ENCODE data around the gene PBXIP1.
"Not testable (repeated sequence)": the region's sequence is repeated elsewhere in the genome, so short reads cannot be mapped to it uniquely, and the experiment has no call there.

The PBXIP1 gene

GRCh38 chr1:154911691-154912550 lies 44.0 kb downstream of the PBXIP1 start:
- H3K4me3 ChIP-seq (replicated peaks; ENCODE audit: low read depth, low read length), result no peak overlapping the region
- DNase-seq (ENCODE audit: extremely low read depth, low read depth), result no peak
- TF ChIP-seq, protein P1, sequence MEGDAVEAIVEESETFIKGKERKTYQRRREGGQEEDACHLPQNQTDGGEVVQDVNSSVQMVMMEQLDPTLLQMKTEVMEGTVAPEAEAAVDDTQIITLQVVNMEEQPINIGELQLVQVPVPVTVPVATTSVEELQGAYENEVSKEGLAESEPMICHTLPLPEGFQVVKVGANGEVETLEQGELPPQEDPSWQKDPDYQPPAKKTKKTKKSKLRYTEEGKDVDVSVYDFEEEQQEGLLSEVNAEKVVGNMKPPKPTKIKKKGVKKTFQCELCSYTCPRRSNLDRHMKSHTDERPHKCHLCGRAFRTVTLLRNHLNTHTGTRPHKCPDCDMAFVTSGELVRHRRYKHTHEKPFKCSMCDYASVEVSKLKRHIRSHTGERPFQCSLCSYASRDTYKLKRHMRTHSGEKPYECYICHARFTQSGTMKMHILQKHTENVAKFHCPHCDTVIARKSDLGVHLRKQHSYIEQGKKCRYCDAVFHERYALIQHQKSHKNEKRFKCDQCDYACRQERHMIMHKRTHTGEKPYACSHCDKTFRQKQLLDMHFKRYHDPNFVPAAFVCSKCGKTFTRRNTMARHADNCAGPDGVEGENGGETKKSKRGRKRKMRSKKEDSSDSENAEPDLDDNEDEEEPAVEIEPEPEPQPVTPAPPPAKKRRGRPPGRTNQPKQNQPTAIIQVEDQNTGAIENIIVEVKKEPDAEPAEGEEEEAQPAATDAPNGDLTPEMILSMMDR (IDR thresholded peaks at IDR 0.05; ENCODE audit: low read depth, low read length, missing control alignments), result no peak

DNA sequence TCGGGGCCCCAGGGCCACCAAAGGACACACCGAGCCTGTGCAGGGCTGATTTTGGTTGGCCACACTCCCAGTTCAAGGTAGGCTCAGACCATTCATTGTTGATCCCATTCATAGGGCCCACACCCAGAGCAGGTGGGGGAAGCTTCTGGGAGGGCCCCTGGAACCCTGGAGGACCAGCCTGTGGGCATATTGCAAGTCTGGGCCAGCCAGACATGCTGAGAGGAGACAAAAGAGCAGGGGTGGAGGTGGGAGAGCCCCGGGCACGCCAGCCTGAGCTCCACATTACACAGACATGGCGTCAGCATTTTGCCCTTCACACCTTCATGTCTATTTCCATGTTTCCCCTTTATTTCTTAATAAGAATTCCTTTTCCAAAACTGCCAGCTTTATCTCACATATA lies 45.0 kb downstream of the PBXIP1 start:
- DNase-seq (ENCODE audit: extremely low read depth, low read depth), result no peak

GRCh38 chr1:154908937-154909336 lies 47.0 kb downstream of the PBXIP1 start:
- TF ChIP-seq, protein P1 (IDR thresholded peaks at IDR 0.05; ENCODE audit: low read depth, low read length, missing control alignments), result no peak
- H3K4me3 ChIP-seq (replicated peaks; ENCODE audit: low read depth, low read length), result no peak overlapping the region
- DNase-seq (ENCODE audit: extremely low read depth, low read depth), result no peak

More for the DNA sequence above, 45.0 kb downstream of the PBXIP1 start:
- TF ChIP-seq, protein P1 (IDR thresholded peaks at IDR 0.05; ENCODE audit: low read depth, low read length, missing control alignments), result no peak
- H3K4me3 ChIP-seq (replicated peaks; ENCODE audit: low read depth, low read length), result no peak overlapping the region

- not testable (repeated sequence) for H3K4me3 ChIP-seq (replicated peaks; ENCODE audit: low read depth, low read length); DNase-seq (ENCODE audit: extremely low read depth, low read depth)
These were observed 47.8 kb downstream of the PBXIP1 start for GRCh38 chr1:154908129-154908528.

- DNase-seq (ENCODE audit: extremely low read depth, low read depth), result no peak
- TF ChIP-seq, protein P1 (IDR thresholded peaks at IDR 0.05; ENCODE audit: low read depth, low read length, missing control alignments), result peak; percentile 44
- no peak overlapping the region for H3K4me3 ChIP-seq (replicated peaks; ENCODE audit: low read depth, low read length)
These were observed 49.2 kb downstream of the PBXIP1 start for GRCh38 chr1:154906621-154907081.

DNA sequence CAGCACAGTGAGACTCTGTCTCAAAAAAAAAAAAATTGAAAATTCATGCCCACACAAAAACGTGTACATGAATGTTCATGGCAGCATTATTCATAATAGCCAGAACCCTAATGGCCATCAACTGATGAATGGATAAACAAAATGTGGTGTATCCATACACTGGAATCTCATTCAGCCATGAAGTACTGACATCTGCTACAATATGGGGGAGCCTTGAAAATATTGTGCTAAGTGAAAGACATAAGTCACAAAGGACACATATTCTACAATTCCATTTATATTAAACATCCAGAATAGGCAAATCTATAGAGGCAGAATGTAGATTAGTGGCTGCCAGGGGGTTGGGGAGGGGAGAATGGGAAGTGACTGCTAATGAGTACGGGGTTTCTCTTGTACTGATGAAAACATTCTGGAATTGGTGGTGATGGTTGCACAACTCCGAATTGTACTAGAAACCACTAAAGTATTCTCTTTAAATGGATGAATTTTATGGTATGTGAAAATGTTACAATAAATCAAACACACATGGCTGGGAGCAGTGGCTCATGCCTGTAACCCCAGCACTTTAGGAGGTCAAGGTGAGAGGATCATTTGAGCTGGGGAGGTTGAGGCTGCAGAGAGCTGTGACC lies 52.8 kb downstream of the PBXIP1 start:
- no peak for DNase-seq (ENCODE audit: extremely low read depth, low read depth)
- TF ChIP-seq, protein P1 (IDR thresholded peaks at IDR 0.05; ENCODE audit: low read depth, low read length, missing control alignments), result no peak
- H3K4me3 ChIP-seq (replicated peaks; ENCODE audit: low read depth, low read length), result no peak overlapping the region

- TF ChIP-seq, protein P1 (IDR thresholded peaks at IDR 0.05; ENCODE audit: low read depth, low read length, missing control alignments), result no peak
- DNase-seq (ENCODE audit: extremely low read depth, low read depth), result no peak
- no peak overlapping the region for H3K4me3 ChIP-seq (replicated peaks; ENCODE audit: low read depth, low read length)
These were observed 54.3 kb downstream of the PBXIP1 start for GRCh38 chr1:154901591-154901990.
